HepG2 (cell line): ENCODE data around the gene SYT7. TPM values are rescaled to one million over a fixed set of nuclear protein-coding genes. Genes with fewer than 3 reads are reported as not detected.

Source experiments
- ATAC-seq: fragments of 200-7000 bp; cut with Tn5 transposase; 3 replicates; pipeline ENCODE4 v1.9.1; 2020; ENCODE audit warnings: mild to moderate bottlenecking, moderate library complexity
- BruUV-seq: library from RNA; stranded (reverse); fragments of 400-500 nt; replicated peaks from 2 replicates; lab custom pipeline; 2021; lab: Mats Ljungman, UMichigan
- CTCF ChIA-PET: fragments of 300-600 bp; formaldehyde crosslinking; extraction: SDS; loops from one replicate; lab custom pipeline; 2021; ENCODE audit warnings: low total read pairs, inconsistent platforms, low intra/inter-chr PET ratio; lab: Yijun Ruan, JAX
- POLR2A ChIA-PET: fragments of 350-600 bp; sonication (Branson Sonifier 250); formaldehyde crosslinking; loops from one replicate; lab custom pipeline; 2020; ENCODE audit warnings: antibody characterized with exemption, inconsistent platforms; lab: Yijun Ruan, JAX
- DNase-seq: peaks from one replicate; pipeline ENCODE4 v3.0.0-alpha.2; 2015; ENCODE audit warnings: low spot score
- FAIRE-seq: peaks from 3 replicates; lab custom pipeline; 2011; peaks lifted over from hg19 to GRCh38; lab: Jason Lieb, UNC
- H2AFZ ChIP-seq: one replicate; pipeline ENCODE4 v1.6.1; 2011; ENCODE audit warnings: low read length, inconsistent platforms
- H3K27ac ChIP-seq: fragments of 300-600 bp; 3 replicates; pipeline ENCODE4 v1.8.0; 2011; ENCODE audit warnings: mixed run types, mild to moderate bottlenecking, mixed read lengths, low read length, inconsistent platforms; ENCODE audit not compliant: insufficient read depth; ENCODE audit errors: extremely low read length
- H3K27me3 ChIP-seq, 2 experiments: fragments of 200-600 bp in 1 of 2; 2 replicates in 1 of 2; 3 replicates in 1 of 2; pipeline versions ENCODE4 v1.6.0 to v1.8.0; 2011; ENCODE audit warnings: low read length in 2 of 2, mild to moderate bottlenecking in 2 of 2, moderate library complexity in 2 of 2, inconsistent platforms in 1 of 2; ENCODE audit not compliant: insufficient read depth in 2 of 2, control insufficient read depth in 1 of 2
- H3K36me3 ChIP-seq, 2 experiments: fragments of 200-600 bp in 1 of 2; replicated peaks in 1 of 2; 2 replicates in 1 of 2; 3 replicates in 1 of 2; pipeline versions ENCODE4 v1.5.1 to v1.8.0; 2011; ENCODE audit warnings: low read length in 2 of 2, inconsistent platforms in 1 of 2; ENCODE audit not compliant: insufficient read depth in 2 of 2, control insufficient read depth in 1 of 2
- H3K4me1 ChIP-seq: 2 replicates; pipeline ENCODE4 v1.5.1; 2012; ENCODE audit warnings: low read length, inconsistent platforms; ENCODE audit not compliant: insufficient read depth
- H3K4me2 ChIP-seq: 2 replicates; pipeline ENCODE4 v1.6.0; 2011; ENCODE audit warnings: low read depth, low read length, inconsistent platforms
- H3K4me3 ChIP-seq, 3 experiments: fragments of 200-600 bp in 1 of 3; sonication (generic), shearing (Covaris generic) in 1 of 3; replicated peaks in 1 of 3; 2 replicates each; pipeline ENCODE4 v1.5.1; 2011 to 2016; ENCODE audit warnings: low read length in 3 of 3, inconsistent platforms in 2 of 3, low read depth in 2 of 3, mild to moderate bottlenecking in 2 of 3, control low read depth in 1 of 3, mixed read lengths in 1 of 3; ENCODE audit not compliant: insufficient read depth in 1 of 3
- H3K79me2 ChIP-seq: one replicate; pipeline ENCODE4 v1.6.1; 2011; ENCODE audit warnings: low read length, inconsistent platforms; ENCODE audit not compliant: insufficient read depth
- H3K9ac ChIP-seq: 2 replicates; pipeline ENCODE4 v1.6.0; 2011; ENCODE audit warnings: mild to moderate bottlenecking, low read depth, low read length, inconsistent platforms; ENCODE audit not compliant: insufficient read depth
- H3K9me3 ChIP-seq: 2 replicates; pipeline ENCODE4 v1.5.1; 2012; ENCODE audit warnings: mild to moderate bottlenecking, low read length
- H4K20me1 ChIP-seq: 2 replicates; pipeline ENCODE4 v1.6.0; 2011; ENCODE audit warnings: inconsistent platforms, mild to moderate bottlenecking, low read length, moderate library complexity; ENCODE audit not compliant: insufficient read depth
- ATM ChIP-seq: fragments of 450-650 bp; IDR thresholded peaks from 2 replicates; pipeline ENCODE4 v1.7.1; 2017; ENCODE audit warnings: mild to moderate bottlenecking, borderline replicate concordance
- CREBL2 ChIP-seq: sonication (generic); formaldehyde crosslinking; IDR thresholded peaks from 2 replicates; pipeline ENCODE4 v1.8.1; 2023; ENCODE audit warnings: missing genetic modification reagents, mild to moderate bottlenecking, borderline replicate concordance
- FOXA1 ChIP-seq, 2 experiments: fragments of 450-650 bp in 1 of 2; sonication (generic) in 1 of 2; formaldehyde crosslinking in 1 of 2; IDR thresholded peaks; 2 replicates each; pipeline versions ENCODE4 v1.4.0 to v1.6.1; 2016 to 2020; ENCODE audit warnings: missing genetic modification reagents in 1 of 2
- HMG20B ChIP-seq: conservative IDR thresholded peaks from 2 replicates; pipeline ENCODE4 v1.6.1; 2016; ENCODE audit warnings: missing genetic modification reagents, missing compliant biosample characterization
- NBN ChIP-seq: fragments of 450-650 bp; conservative IDR thresholded peaks from 2 replicates; pipeline ENCODE4 v1.6.1; 2017
- NFKBIZ ChIP-seq: IDR thresholded peaks from 2 replicates; pipeline ENCODE4 v1.6.1; 2018; ENCODE audit warnings: missing genetic modification reagents, missing compliant biosample characterization
- PHB2 ChIP-seq: fragments of 450-650 bp; IDR thresholded peaks from 2 replicates; pipeline ENCODE4 v1.6.1; 2018; ENCODE audit not compliant: partially characterized antibody
- PLRG1 ChIP-seq: fragments of 450-650 bp; conservative IDR thresholded peaks from 2 replicates; pipeline ENCODE4 v1.6.1; 2016
- POLR2A ChIP-seq, 2 experiments: IDR thresholded peaks; 2 replicates each; pipeline ENCODE4 v1.6.1; 2011; ENCODE audit warnings: low read depth in 2 of 2, low read length in 2 of 2, mild to moderate bottlenecking in 1 of 2, moderate library complexity in 1 of 2; ENCODE audit not compliant: insufficient read depth in 1 of 2
- SP1 ChIP-seq, 2 experiments: fragments of 450-650 bp in 1 of 2; sonication (generic) in 1 of 2; formaldehyde crosslinking in 1 of 2; IDR thresholded peaks; 2 replicates each; pipeline versions ENCODE4 v1.4.0 to v1.6.1; 2016 to 2020; ENCODE audit warnings: missing genetic modification reagents in 1 of 2
- SRSF1 ChIP-seq: fragments of 200-400 bp; formaldehyde crosslinking; optimal IDR thresholded peaks from 2 replicates; pipeline ENCODE3; 2017; ENCODE audit warnings: mild to moderate bottlenecking, low read depth, low read length, moderate library complexity
- THAP11 ChIP-seq: IDR thresholded peaks from 2 replicates; pipeline ENCODE4 v1.6.1; 2016; ENCODE audit warnings: missing biosample characterization, missing genetic modification reagents
- TRIM22 ChIP-seq: fragments of 450-650 bp; IDR thresholded peaks from 2 replicates; pipeline ENCODE4 v1.6.1; 2017
- ZNF280B ChIP-seq: sonication (generic); formaldehyde crosslinking; IDR thresholded peaks from 2 replicates; pipeline ENCODE4 v1.5.0; 2020; ENCODE audit warnings: missing genetic modification reagents, mild to moderate bottlenecking, borderline replicate concordance
- WGBS: methylation state at CpG from one replicate; pipeline ENCODE4 v1.1.6; 2017; ENCODE audit warnings: low lambda C conversion rate; 5-methylcytosine and 5-hydroxymethylcytosine counted together
- in situ Hi-C: cut with HindIII; loops from 2 replicates; pipeline ENCODE4 v1.10.0; 2017; ENCODE audit warnings: low pct_unique_long_range_greater_than_20kb; ENCODE audit not compliant: extremely low pct_ligation_motif_present
- intact Hi-C: fragments of 100-400 bp; cut with micrococcal nuclease; formaldehyde crosslinking; loops from one replicate; pipeline ENCODE4 v1.10.0; 2022; ENCODE audit not compliant: unreplicated experiment
- polyA plus RNA-seq, 8 experiments: library from polyadenylated mRNA; depleted of rRNA in 3 of 8; stranded (reverse) in 7 of 8; unstranded in 1 of 8; fragments of >200 nt; fragmentation: Illumina TruSeq in 4 of 8; extraction: Trizol in 4 of 8; gene quantifications; 2 replicates each; pipeline versions ENCODE4 v1.2.1 to v1.2.3, GENCODE V29; 2011 to 2016; ENCODE audit warnings: low read depth in 4 of 8, missing spikeins in 1 of 8, mixed read lengths in 1 of 8; ENCODE audit not compliant: insufficient read depth in 1 of 8
- total RNA-seq, 5 experiments: library from RNA; depleted of rRNA; stranded (reverse); fragments of >200 nt; fragmentation: Illumina TruSeq; extraction: Trizol; gene quantifications; 2 replicates each; pipeline ENCODE4 v1.2.3, GENCODE V29; 2016; ENCODE audit warnings: low read depth in 1 of 5

Gene SYT7
- total and polyA plus RNA-seq, 2 of the 13 experiments (the other 11 are each of a cell fraction or from before 2014, with no cell fraction given) = 1.4 to 4.4 TPM

DNA sequence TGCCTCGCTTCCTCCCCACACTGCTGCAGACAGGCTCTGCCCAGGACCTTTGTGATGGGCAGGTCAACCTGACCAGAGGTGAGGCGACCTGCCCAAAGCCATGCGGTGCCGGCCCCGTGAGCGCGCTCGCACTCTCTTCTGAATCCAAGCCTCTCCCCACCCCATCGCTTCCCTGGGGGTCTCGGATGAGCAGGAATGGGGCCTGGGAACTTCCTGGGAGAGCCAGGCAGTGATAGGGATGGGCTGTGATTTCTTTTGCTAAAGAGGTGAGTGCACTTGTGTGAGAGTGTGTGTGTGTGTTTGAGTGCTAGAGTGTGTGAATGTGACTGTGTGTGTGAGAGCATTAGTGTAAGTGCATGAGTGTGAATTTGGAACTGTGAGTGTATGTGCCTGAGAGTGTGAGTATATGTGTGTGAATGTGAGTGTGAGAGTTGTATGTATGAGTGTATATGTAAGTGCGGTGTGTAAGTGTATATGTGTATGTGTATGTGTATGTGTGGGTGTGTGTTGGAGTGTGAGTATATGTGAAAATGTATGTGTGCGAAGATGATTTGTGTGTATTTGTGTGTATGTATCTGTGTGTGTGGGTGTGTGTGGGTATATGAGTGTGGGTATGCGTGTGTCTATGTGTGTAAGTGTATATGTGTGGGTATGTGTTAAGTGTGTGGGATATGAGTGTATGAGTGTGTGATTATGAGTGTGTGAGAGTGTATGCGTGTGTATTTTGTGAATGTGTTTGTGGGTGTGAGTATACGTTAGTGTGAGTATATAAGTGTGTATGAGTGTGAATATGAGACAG is 84.1 kb downstream of the SYT7 start:
- 67% methylated on average over 15 of the region's 15 CpGs for WGBS
- BruUV-seq = no TSS peak
- CTCF ChIA-PET = no interaction called here

More for the DNA sequence above, 84.1 kb downstream of the SYT7 start:
- Histone ChIP-seq H4K20me1 (no peaks in the 10 kb centered on the region), H3K9me3 (no peaks in the 10 kb centered on the region), H3K27ac (no peak overlapping the region), H3K36me3 (no peaks in the 10 kb centered on the region), H3K9ac (no peak overlapping the region), H3K4me2 (no peak overlapping the region), H2AFZ (no peak overlapping the region), H3K79me2 (no peaks in the 10 kb centered on the region), H3K4me1 (peaks cover 19% of the 10 kb centered on the region), H3K4me3 (no peak overlapping the region), H3K27me3 (peaks cover 3 to 5% of the 10 kb centered on the region in 2 experiments; a peak in 2 of 5 replicates)
- intact Hi-C loops = no loop called here
- ATAC-seq (no peak), FAIRE-seq (no peak), DNase-seq (no peak)
- POLR2A ChIA-PET = no interaction called here
- in situ Hi-C loops = no loop called here
- TF ChIP-seq HMG20B (CRISPR knock-in tag) (no peak), NBN (0 out of 2 replicates have a peak, but pooled peaks have one; percentile 73), NFKBIZ (CRISPR knock-in tag) (no peak), SP1 (IDR thresholded peaks at IDR 0.05) (peak; percentile 44; the same call in 1 of the 2 replicates), SP1 (CRISPR knock-in tag; IDR thresholded peaks at IDR 0.05) (no peak), FOXA1 (IDR thresholded peaks at IDR 0.05) (0 out of 2 replicates have a peak, but pooled peaks have one; percentile 44), FOXA1 (CRISPR knock-in tag; IDR thresholded peaks at IDR 0.05) (no peak), ATM (peak; percentile 44; the same call in 1 of the 2 replicates), PHB2 (peak; percentile 23), TRIM22 (0 out of 2 replicates have a peak, but pooled peaks have one; percentile 21), PLRG1 (0 out of 2 replicates have a peak, but pooled peaks have one; percentile 60), CREBL2 (no peak), POLR2A (IDR thresholded peaks at IDR 0.05; ENCODE audit: insufficient read depth in 1 of 2, low read depth in 2 of 2, low read length in 2 of 2) (no peak), ZNF280B (CRISPR knock-in tag) (no peak), THAP11 (CRISPR knock-in tag) (no peak), SRSF1 (no peak)
